Fibroblast of skin of back (primary cell): ENCODE data around the gene GIT2.
"Not testable (repeated sequence)": the region's sequence is repeated elsewhere in the genome, so short reads cannot be mapped to it uniquely, and the experiment has no call there.

ENCODE experiments used
- DNase-seq: peaks from one replicate; pipeline ENCODE4 v3.0.0-alpha.2; 2013

GIT2 gene

GRCh38 chr12:110004598-110004997 is 8.4 kb upstream of the GIT2 start:
- DNase-seq: no peak

- no peak for DNase-seq
Observed at GRCh38 chr12:110002676-110003515, 6.7 kb upstream of the GIT2 start.

GRCh38 chr12:110001596-110001995 is 5.4 kb upstream of the GIT2 start:
- DNase-seq: peak; percentile 92

GRCh38 chr12:109999983-110000505 is 3.9 kb upstream of the GIT2 start:
- DNase-seq: peak; percentile 40

GRCh38 chr12:109999649-109999971 is 3.4 kb upstream of the GIT2 start:
- no peak for DNase-seq

GRCh38 chr12:109998904-109999648 is 2.9 kb upstream of the GIT2 start, which contains the start of gene ANKRD13A:
Gene ANKRD13A, plus strand, starts transcription at chr12:109999430. Its CDS starts 259 bp downstream, at chr12:109999689.
- peak; percentile 94 for DNase-seq

- no peak for DNase-seq
Observed at GRCh38 chr12:109998241-109998903, 2.2 kb upstream of the GIT2 start.

GRCh38 chr12:109997393-109997792 is 1.2 kb upstream of the GIT2 start:
- no peak for DNase-seq

- no peak for DNase-seq
Observed at GRCh38 chr12:109996483-109996853, 300 bp upstream of the GIT2 start.

- DNase-seq: no peak
Observed at GRCh38 chr12:109995361-109995685, 845 bp downstream of the GIT2 start.

GRCh38 chr12:109994401-109995175 is 1.6 kb downstream of the GIT2 start:
- no peak for DNase-seq

GRCh38 chr12:109993091-109993490 is 3.1 kb downstream of the GIT2 start:
- DNase-seq: no peak

GRCh38 chr12:109991586-109991985 is 4.6 kb downstream of the GIT2 start:
- DNase-seq: no peak

GRCh38 chr12:109989380-109989779 is 6.8 kb downstream of the GIT2 start:
- DNase-seq: no peak

GRCh38 chr12:109988903-109989302 is 7.3 kb downstream of the GIT2 start:
- no peak for DNase-seq

GRCh38 chr12:109988274-109988673 is 7.9 kb downstream of the GIT2 start:
- no peak for DNase-seq

- DNase-seq: no peak
Observed at GRCh38 chr12:109987615-109988014, 8.6 kb downstream of the GIT2 start.

GRCh38 chr12:109986236-109986635 is 9.9 kb downstream of the GIT2 start:
- DNase-seq: not testable (repeated sequence)

- DNase-seq: no peak
Observed at GRCh38 chr12:109983432-109984142, 12.6 kb downstream of the GIT2 start.

- peak; percentile 62 for DNase-seq
Observed at GRCh38 chr12:109982210-109982609, 14.0 kb downstream of the GIT2 start.

- DNase-seq: no peak
Observed at GRCh38 chr12:109981311-109981710, 14.9 kb downstream of the GIT2 start.

- DNase-seq: no peak
Observed at GRCh38 chr12:109972821-109973220, 23.3 kb downstream of the GIT2 start.
